ENCODE results near the gene SLC34A3.

SLC34A3 gene

GRCh38 chr9:137270929-137271695, 40.4 kb downstream of the SLC34A3 start:
- TF ChIP-seq TCF12 (IDR thresholded peaks at IDR 0.05; ENCODE audit: low read depth) (no peak), FOXM1 (IDR thresholded peaks at IDR 0.05; ENCODE audit: borderline replicate concordance, low read depth) (no peak), TEAD4 (IDR thresholded peaks at IDR 0.05) (no peak), EGR1 (IDR thresholded peaks at IDR 0.05) (no peak), MAX (IDR thresholded peaks at IDR 0.05) (no peak), USF1 (IDR thresholded peaks at IDR 0.05) (no peak), EP300 (IDR thresholded peaks at IDR 0.05; ENCODE audit: borderline replicate concordance) (no peak), REST (IDR thresholded peaks at IDR 0.05; ENCODE audit: low read depth) (no peak), RAD21 (IDR thresholded peaks at IDR 0.05; ENCODE audit: low read depth) (no peak)

- no peak for TF ChIP-seq RAD21 (IDR thresholded peaks at IDR 0.05; ENCODE audit: low read depth)
- TF ChIP-seq ZBTB7A (IDR thresholded peaks at IDR 0.05; ENCODE audit: low read depth): no peak
- no peak for TF ChIP-seq EGR1 (IDR thresholded peaks at IDR 0.05)
- no peak for TF ChIP-seq CREB1 (IDR thresholded peaks at IDR 0.05; ENCODE audit: low read depth)
- no peak for TF ChIP-seq FOXM1 (IDR thresholded peaks at IDR 0.05; ENCODE audit: borderline replicate concordance, low read depth)
- no peak for TF ChIP-seq TAF1 (IDR thresholded peaks at IDR 0.05; ENCODE audit: low read depth)
- TF ChIP-seq TCF12 (IDR thresholded peaks at IDR 0.05; ENCODE audit: low read depth): no peak
- TF ChIP-seq NFIC (IDR thresholded peaks at IDR 0.05): no peak
- no peak for TF ChIP-seq TEAD4 (IDR thresholded peaks at IDR 0.05)
- no peak for TF ChIP-seq REST (IDR thresholded peaks at IDR 0.05; ENCODE audit: low read depth)
- TF ChIP-seq EP300 (IDR thresholded peaks at IDR 0.05; ENCODE audit: borderline replicate concordance): no peak
- TF ChIP-seq YY1 (IDR thresholded peaks at IDR 0.05; ENCODE audit: low read depth): no peak
- TF ChIP-seq USF1 (IDR thresholded peaks at IDR 0.05): no peak
- no peak for TF ChIP-seq CEBPB (IDR thresholded peaks at IDR 0.05)
- no peak for TF ChIP-seq MAX (IDR thresholded peaks at IDR 0.05)
These were observed 41.0 kb downstream of the SLC34A3 start for GRCh38 chr9:137271696-137272076.

GRCh38 chr9:137272241-137273094, 41.8 kb downstream of the SLC34A3 start:
- TF ChIP-seq EP300 (IDR thresholded peaks at IDR 0.05; ENCODE audit: borderline replicate concordance) (no peak), TEAD4 (IDR thresholded peaks at IDR 0.05) (no peak), TCF12 (IDR thresholded peaks at IDR 0.05; ENCODE audit: low read depth) (no peak), ZBTB7A (IDR thresholded peaks at IDR 0.05; ENCODE audit: low read depth) (no peak), USF1 (IDR thresholded peaks at IDR 0.05) (no peak), FOXM1 (IDR thresholded peaks at IDR 0.05; ENCODE audit: borderline replicate concordance, low read depth) (no peak), EGR1 (IDR thresholded peaks at IDR 0.05) (no peak), NFIC (IDR thresholded peaks at IDR 0.05) (no peak), REST (IDR thresholded peaks at IDR 0.05; ENCODE audit: low read depth) (no peak), RAD21 (IDR thresholded peaks at IDR 0.05; ENCODE audit: low read depth) (no peak), TAF1 (IDR thresholded peaks at IDR 0.05; ENCODE audit: low read depth) (no peak), MAX (IDR thresholded peaks at IDR 0.05) (no peak), YY1 (IDR thresholded peaks at IDR 0.05; ENCODE audit: low read depth) (no peak), CEBPB (IDR thresholded peaks at IDR 0.05) (no peak), CREB1 (IDR thresholded peaks at IDR 0.05; ENCODE audit: low read depth) (no peak)
